Naive thymus-derived CD8-positive, alpha-beta T cell (primary cell): ENCODE measurements around the gene IRGQ. TPM values are rescaled to one million over a fixed set of nuclear protein-coding genes. Genes with fewer than 3 reads are reported as not detected.
A peak's percentile ranks its signal among the peaks of the same experiment; 100 is the strongest.
"Not testable (repeated sequence)": the region's sequence is repeated elsewhere in the genome, so short reads cannot be mapped to it uniquely, and the experiment has no call there.

ENCODE experiments used
- ATAC-seq, 2 donors: fragments of 150-1000 bp; cut with Tn5 transposase in 1 of 2; sonication (Bioruptor Pico), chemical (Tn5 transposase) in 1 of 2; 1 replicate in 1 of 2; 2 replicates in 1 of 2; pipeline ENCODE4 v1.10.0; 2021; ENCODE audit warnings: mild to moderate bottlenecking in 2 of 2, moderate library complexity in 2 of 2
- POLR2A ChIA-PET: fragments of 350-600 bp; sonication (Branson Sonifier 250); formaldehyde crosslinking; loops from one replicate; lab custom pipeline; 2021; ENCODE audit warnings: antibody characterized with exemption; lab: Charles Lee
- DNase-seq, 10 donors: peaks; one replicate each; pipeline versions ENCODE4 v3.0.0 to v3.0.0-alpha.2; 2020 to 2022
- H3K27ac Mint-ChIP-seq, 10 donors: one replicate each; pipeline ENCODE4 v1.8.0; 2020 to 2022; ENCODE audit warnings: mild to moderate bottlenecking in 10 of 10, mixed read lengths in 10 of 10, moderate library complexity in 4 of 10, inconsistent platforms in 1 of 10
- H3K27me3 Mint-ChIP-seq, 5 donors: one replicate each; pipeline ENCODE4 v1.8.0; 2021 to 2022; ENCODE audit warnings: mixed read lengths in 5 of 5
- H3K36me3 Mint-ChIP-seq, 3 donors: one replicate each; pipeline ENCODE4 v1.8.0; 2020 to 2022; ENCODE audit warnings: mixed read lengths in 3 of 3, mild to moderate bottlenecking in 2 of 3, inconsistent platforms in 1 of 3
- H3K4me1 Mint-ChIP-seq, 4 donors: one replicate each; pipeline ENCODE4 v1.8.0; 2021 to 2022; ENCODE audit warnings: mixed read lengths in 4 of 4
- H3K4me3 Mint-ChIP-seq, 10 donors: one replicate each; pipeline ENCODE4 v1.8.0; 2020 to 2022; ENCODE audit warnings: mild to moderate bottlenecking in 10 of 10, mixed read lengths in 10 of 10, moderate library complexity in 6 of 10, inconsistent platforms in 1 of 10
- H3K9me3 Mint-ChIP-seq, 9 donors: one replicate each; pipeline ENCODE4 v1.8.0; 2020 to 2022; ENCODE audit warnings: mixed read lengths in 9 of 9, mild to moderate bottlenecking in 3 of 9, inconsistent platforms in 1 of 9, moderate library complexity in 1 of 9
- polyA plus RNA-seq, 3 donors: library from polyadenylated mRNA; unstranded; fragments of 300-500 nt; fragmentation: Illumina TruSeq; gene quantifications; one replicate each; pipeline ENCODE4 v1.2.3, GENCODE V29; 2021
- total RNA-seq, 8 experiments: library from RNA in 2 of 8; stranded (reverse) in 2 of 8; gene quantifications; one replicate each; pipeline ENCODE4 v1.2.3 and lab custom pipeline; 2021 to 2026

IRGQ gene
- total and polyA plus RNA-seq, 5 experiments from 2014 or later, result 0.37 to 15.7 (median 1.1) TPM

DNA sequence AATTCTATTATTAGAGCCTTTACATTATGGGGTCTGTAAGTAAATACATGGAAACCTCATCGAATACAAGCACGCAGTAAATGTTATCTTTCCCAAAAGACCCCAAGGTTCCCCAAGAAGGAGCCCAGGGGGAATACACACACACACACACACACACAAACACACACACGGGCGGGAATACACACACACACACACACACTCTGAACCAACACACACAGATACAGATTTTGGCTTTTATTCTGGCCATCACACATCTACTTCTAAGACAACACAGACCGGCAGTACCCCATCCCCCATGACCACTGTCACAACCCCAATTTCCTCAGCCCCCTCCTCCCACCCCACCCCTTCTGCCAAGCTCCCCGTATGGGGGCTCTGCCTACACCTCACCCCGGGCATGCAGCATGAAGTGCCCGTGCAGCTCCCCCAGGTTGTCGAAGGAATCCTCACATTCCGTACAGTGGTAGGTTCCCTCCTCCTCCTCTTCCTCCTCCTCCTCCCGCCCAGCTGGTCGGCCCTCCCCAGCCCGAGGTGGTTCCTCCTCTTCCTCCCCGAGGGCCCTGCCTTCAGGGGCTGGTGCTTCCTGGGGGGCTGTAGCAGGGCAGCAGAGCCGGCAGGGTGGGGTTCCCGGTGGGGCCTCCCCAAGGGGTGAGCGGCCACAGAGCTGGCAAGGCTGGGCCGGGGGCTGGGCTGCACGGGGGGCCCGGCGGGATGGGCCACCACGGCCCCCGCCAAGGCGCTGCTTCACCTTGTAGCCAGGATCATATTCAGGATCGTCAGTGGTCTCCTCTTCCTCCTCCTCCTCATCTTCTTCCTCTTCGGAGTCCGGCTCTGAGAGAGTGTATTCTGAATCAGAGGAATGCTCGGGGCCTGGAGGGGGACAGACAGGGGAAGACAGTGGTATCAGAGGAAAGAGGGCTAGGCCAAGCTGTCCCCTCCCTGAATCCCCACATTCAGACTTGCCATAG, 11.6 kb upstream of the IRGQ start:
- peak overlapping the region; percentile 11 to 90 (median 76) for H3K27ac Mint-ChIP-seq
- no peaks in the 10 kb centered on the region for H3K27me3 Mint-ChIP-seq
- peak overlapping the region in 7 of 10 donors; percentile 13 to 72 (median 27) for H3K4me3 Mint-ChIP-seq
- DNase-seq (no peak), ATAC-seq (peak in 1 of 2 donors; percentile 44)
- POLR2A ChIA-PET, result interaction anchor here (1.9 kb wide), 1 partner anchor 10 kb away, joined by 12 read pairs; no protein-coding TSS in a partner anchor
- H3K36me3 Mint-ChIP-seq, result peaks cover 0 to 43% (median 4%) of the 10 kb centered on the region in 3 donors
- no peaks in the 10 kb centered on the region for H3K9me3 Mint-ChIP-seq
- peaks cover 21 to 30% (median 27%) of the 10 kb centered on the region in 4 donors for H3K4me1 Mint-ChIP-seq

DNA sequence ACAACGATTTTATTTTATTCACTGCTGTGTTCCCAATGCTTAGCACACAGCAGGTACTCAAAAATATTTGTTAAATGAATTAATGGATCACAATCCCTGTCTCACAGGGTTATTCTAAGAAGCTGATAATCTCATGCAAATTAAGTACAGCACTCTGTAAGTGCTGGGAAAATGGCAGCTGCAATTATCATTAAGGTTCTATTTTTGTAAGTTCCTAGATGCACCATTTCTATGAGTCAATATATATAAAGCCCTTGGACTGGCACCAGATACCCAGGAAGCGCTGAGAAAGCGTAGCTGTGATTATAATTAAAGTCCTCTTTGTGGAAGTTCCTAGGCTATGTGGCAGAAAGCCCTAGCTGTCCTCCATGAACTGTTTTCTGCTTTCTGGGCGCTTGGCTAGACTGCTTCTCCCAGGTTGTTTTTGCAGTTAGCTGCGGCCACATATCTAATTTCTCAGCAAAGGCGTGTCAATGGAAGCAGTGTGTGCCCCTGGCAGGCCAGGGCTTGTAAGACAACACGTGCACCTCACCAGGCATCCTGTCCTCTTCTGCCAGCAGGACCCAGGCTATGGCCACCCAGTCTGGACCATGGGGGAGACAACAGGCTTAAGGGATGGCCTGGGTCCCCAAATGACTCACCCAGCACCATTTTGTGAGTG, 10.8 kb upstream of the IRGQ start:
- Mint-ChIP-seq H3K27me3 (no peaks in the 10 kb centered on the region), H3K9me3 (no peaks in the 10 kb centered on the region), H3K36me3 (peaks cover 0 to 40% (median under 1%) of the 10 kb centered on the region in 3 donors), H3K27ac (peak overlapping the region in 8 of 10 donors; percentile 35 to 90 (median 70)), H3K4me1 (peaks cover 18 to 23% (median 22%) of the 10 kb centered on the region in 4 donors), H3K4me3 (peak overlapping the region in 2 of 10 donors; percentile 16 to 20)
- POLR2A ChIA-PET, result interaction anchor here (0.6 to 1.9 kb wide), 3 partner anchors 10 to 1299 kb away, joined by 3 to 12 read pairs (median 3); partner anchors contain the start of genes IRGQ and ZNF576
- DNase-seq, result no peak
- ATAC-seq, result no peak

DNA sequence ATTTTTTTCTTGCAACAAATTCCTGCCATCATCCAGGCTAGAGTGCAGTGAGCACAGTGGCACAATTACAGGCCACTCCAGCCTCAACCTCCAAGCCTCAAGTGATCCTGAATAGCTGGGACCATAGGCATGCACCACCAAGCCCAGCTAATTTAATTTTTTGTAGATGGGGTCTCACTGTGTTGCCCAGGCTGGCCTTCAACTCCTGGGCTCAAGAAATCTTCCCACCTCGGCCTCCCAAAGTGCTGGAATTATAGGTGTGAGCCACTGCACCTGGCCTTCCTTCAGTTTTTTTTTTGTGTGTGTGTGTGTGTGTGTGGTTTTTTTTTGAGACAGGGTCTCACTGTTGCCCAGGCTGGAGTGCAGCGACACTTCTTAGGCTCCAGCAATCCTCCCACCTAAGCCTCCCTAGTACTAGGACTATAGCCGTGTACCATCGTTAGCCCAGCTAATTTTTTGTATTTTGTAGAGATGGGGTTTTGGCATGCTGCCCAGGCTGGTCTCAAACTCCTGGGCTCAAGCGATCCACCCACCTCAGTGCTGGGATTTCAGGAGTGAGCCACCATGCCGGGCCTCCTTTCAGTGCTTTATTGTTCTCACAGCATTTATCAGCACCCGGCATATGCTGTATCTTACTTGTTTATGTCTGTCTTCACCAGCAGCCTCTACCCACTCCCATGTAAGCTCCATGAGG, 10.1 kb upstream of the IRGQ start:
- Mint-ChIP-seq H3K4me1 (peaks cover 17 to 23% (median 20%) of the 10 kb centered on the region in 4 donors), H3K9me3 (no peaks in the 10 kb centered on the region), H3K36me3 (peaks cover 0 to 37% (median 0%) of the 10 kb centered on the region in 3 donors), H3K27ac (peak overlapping the region in 7 of 10 donors; percentile 23 to 85 (median 65)), H3K27me3 (no peaks in the 10 kb centered on the region), H3K4me3 (no peak overlapping the region)
- POLR2A ChIA-PET, result interaction anchor here (0.6 to 1.9 kb wide), 3 partner anchors 10 to 1298 kb away, joined by 3 to 12 read pairs (median 3); partner anchors contain the start of genes IRGQ and ZNF576
- ATAC-seq (no peak), DNase-seq (no peak)

DNA sequence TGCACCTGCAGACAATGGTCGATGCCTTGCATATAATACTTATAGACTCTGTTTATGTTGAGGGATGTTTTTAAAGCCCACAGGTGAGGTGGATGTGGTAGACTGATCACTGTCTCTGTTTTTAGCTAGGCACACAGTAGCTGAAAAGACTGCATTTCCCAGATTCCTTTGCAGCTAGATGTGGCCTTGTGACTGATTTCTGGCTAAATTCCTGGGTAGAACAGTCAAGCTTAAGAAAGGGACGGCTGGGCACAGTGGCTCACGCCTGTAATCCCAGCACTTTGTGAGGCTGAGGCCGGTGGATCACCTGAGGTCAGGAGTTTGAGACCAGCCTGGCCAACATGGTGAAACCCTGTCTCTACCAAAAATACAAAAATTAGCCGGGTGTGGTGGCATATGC, 4.4 kb upstream of the IRGQ start:
- not testable (repeated sequence) for ATAC-seq, H3K4me3 Mint-ChIP-seq
- peaks cover 0 to 39% (median 0%) of the 10 kb centered on the region in 3 donors for H3K36me3 Mint-ChIP-seq

DNA sequence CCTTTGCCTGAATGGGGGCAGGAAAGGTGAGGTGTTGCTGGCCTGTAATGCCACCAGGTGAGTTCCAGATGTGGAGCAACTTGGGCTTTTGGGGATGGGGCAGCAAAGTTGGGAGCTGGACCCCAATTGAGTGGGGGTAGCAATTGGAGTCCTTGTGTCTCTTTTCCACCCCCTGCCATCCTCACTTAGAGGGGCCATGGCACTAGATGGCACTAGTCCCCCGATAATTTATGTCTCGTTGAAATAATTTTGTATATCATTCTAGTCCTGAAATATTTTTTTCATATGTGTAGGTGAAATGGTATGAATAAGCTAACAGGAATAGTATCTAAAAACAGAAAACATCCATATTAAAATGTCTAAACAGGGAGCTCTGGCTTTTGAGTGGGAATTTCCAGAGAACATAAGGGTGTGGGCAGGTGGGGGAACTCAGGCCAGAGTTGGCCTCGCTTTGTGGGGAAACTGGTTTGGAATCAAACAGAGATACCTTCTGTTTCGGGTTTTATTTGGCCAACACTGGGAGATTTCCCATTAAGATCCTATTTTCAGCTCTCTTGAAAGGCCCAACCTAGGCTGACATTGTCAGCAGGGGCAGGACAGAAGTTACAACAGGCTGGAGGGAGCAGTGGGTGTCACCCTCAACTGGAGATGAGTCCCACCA, 3.8 kb upstream of the IRGQ start:
- peak overlapping the region in 4 of 10 donors; percentile 50 to 79 (median 60) for H3K27ac Mint-ChIP-seq
- POLR2A ChIA-PET, result no interaction called here
- H3K27me3 Mint-ChIP-seq, result peaks cover 0 to 2% (median 0%) of the 10 kb centered on the region in 5 donors
- H3K36me3 Mint-ChIP-seq, result peaks cover 0 to 39% (median 0%) of the 10 kb centered on the region in 3 donors
- DNase-seq (no peak), ATAC-seq (no peak)
- peaks cover 23 to 42% (median 37%) of the 10 kb centered on the region in 4 donors for H3K4me1 Mint-ChIP-seq
- H3K9me3 Mint-ChIP-seq, result no peaks in the 10 kb centered on the region
- peak overlapping the region in 1 of 10 donors; percentile 60 for H3K4me3 Mint-ChIP-seq

More for the DNA sequence above, 4.4 kb upstream of the IRGQ start:
- Mint-ChIP-seq H3K27ac (peak overlapping the region in 3 of 10 donors; percentile 57 to 79 (median 64)), H3K4me1 (peaks cover 23 to 37% (median 36%) of the 10 kb centered on the region in 4 donors)
- POLR2A ChIA-PET, H3K9me3 Mint-ChIP-seq, H3K27me3 Mint-ChIP-seq, DNase-seq: not testable (repeated sequence)

DNA sequence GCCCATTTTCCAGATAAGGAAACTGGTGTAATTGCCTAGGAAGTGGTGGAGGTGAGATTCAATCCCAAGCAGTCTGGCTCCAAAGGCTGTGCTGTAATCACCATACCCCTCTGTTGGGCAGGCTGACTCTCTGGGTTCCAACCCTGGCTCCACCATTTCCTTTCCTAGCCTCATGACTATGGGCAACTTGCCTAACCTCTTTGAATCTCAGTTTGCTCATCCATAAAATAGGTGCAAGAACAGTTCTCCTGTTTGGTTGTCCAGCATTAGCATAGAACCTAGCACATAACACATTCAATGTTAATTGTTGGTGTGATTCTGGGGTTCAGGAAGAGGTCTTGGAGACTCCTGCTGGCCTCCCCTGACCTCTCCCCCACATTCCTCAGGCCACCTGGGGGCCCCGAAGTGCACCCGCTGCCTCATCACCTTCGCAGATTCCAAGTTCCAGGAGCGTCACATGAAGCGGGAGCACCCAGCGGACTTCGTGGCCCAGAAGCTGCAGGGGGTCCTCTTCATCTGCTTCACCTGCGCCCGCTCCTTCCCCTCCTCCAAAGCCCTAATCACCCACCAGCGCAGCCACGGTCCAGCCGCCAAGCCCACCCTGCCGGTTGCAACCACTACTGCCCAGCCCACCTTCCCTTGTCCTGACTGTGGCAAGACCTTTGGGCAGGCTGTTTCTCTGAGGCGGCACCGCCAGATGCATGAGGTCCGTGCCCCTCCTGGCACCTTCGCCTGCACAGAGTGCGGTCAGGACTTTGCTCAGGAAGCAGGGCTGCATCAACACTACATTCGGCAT, 2.7 kb upstream of the IRGQ start:
- H3K9me3 Mint-ChIP-seq, result no peaks in the 10 kb centered on the region
- H3K27me3 Mint-ChIP-seq, result peaks cover 0 to 2% (median 0%) of the 10 kb centered on the region in 5 donors
- POLR2A ChIA-PET, result interaction anchor here (0.7 kb wide), 1 partner anchor 540 kb away, joined by 3 read pairs; no protein-coding TSS in a partner anchor
- ATAC-seq, result no peak
- no peak for DNase-seq
- peaks cover 0 to 36% (median 0%) of the 10 kb centered on the region in 3 donors for H3K36me3 Mint-ChIP-seq
- peaks cover 24 to 46% (median 42%) of the 10 kb centered on the region in 4 donors for H3K4me1 Mint-ChIP-seq
- H3K4me3 Mint-ChIP-seq, result peak overlapping the region in 5 of 10 donors; percentile 43 to 99 (median 96)
- peak overlapping the region in 7 of 10 donors; percentile 33 to 100 (median 100) for H3K27ac Mint-ChIP-seq

DNA sequence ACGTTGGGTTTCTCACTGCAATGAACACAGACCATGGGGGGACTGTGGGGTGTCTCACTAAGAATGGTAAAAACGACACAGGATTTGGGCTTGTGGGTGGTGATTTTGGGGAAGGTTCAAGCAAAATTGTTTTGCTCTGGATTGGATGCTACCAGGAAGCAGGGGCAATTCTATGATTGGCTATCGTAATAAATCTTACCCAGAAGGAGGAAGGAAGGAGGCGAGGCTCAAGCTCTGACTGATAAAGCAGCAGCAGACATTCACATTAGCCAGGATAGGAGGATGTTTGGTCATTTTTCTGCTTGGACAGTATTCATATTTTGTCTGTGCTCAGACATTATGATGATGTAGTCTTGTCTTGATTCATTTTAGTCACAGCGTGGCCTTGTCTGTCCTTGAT, 1.9 kb upstream of the IRGQ start:
- peak overlapping the region; percentile 94 to 99 (median 96) for H3K4me3 Mint-ChIP-seq
- H3K4me1 Mint-ChIP-seq, result peaks cover 27 to 53% (median 47%) of the 10 kb centered on the region in 4 donors
- POLR2A ChIA-PET, result interaction anchor here (1.5 to 5.4 kb wide), 4 partner anchors 23 to 64 kb away, joined by 5 to 55 read pairs (median 50); partner anchors contain the start of genes PINLYP, XRCC1 and ZNF575
- peaks cover 0 to 41% (median 0%) of the 10 kb centered on the region in 3 donors for H3K36me3 Mint-ChIP-seq
- DNase-seq (no peak), ATAC-seq (no peak)
- H3K27me3 Mint-ChIP-seq, result peaks cover 0 to 2% (median 0%) of the 10 kb centered on the region in 5 donors
- peak overlapping the region; percentile 96 to 100 (median 100) for H3K27ac Mint-ChIP-seq
- no peaks in the 10 kb centered on the region for H3K9me3 Mint-ChIP-seq

DNA sequence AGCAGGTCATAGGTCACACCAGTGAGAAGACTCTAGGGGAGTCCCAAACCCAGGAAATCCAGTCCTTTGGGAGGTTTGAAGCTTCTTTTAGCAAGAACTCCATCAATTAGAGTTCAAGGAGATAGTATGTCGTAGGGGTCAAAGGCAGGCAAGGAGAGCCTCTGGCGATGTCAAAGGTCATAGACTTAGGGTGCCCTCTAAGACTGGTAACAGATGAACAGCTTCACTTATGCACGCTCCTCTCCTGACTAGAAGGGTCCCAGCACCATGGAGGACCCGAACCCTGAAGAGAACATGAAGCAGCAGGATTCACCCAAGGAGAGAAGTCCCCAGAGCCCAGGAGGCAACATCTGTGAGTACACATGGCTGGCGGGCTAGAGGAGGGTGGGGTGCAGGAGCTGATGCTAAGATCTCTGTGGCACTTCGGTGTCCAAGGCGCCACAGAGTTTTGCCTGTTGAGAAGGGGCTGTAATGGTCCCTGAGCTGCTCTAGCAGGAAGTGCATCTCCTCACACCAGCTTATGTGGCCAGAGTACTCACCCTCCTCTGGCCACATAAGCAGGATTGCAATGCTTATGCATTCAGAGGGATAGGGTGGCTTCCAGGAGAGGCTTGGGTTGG, 1.0 kb upstream of the IRGQ start:
- Mint-ChIP-seq H3K4me3 (peak overlapping the region; percentile 94 to 99 (median 96)), H3K9me3 (no peaks in the 10 kb centered on the region), H3K27ac (peak overlapping the region; percentile 96 to 100 (median 100)), H3K27me3 (peaks cover 0 to 2% (median 0%) of the 10 kb centered on the region in 5 donors), H3K36me3 (peaks cover 0 to 42% (median 3%) of the 10 kb centered on the region in 3 donors), H3K4me1 (peaks cover 30 to 53% (median 47%) of the 10 kb centered on the region in 4 donors)
- peak in 1 of 10 donors; percentile 18 for DNase-seq
- POLR2A ChIA-PET, result interaction anchor here (0.6 to 5.4 kb wide), 14 partner anchors 9 to 158 kb away, joined by 3 to 55 read pairs (median 10); partner anchors contain the start of genes PINLYP, XRCC1, ZNF428 and ZNF575
- ATAC-seq, result no peak

DNA sequence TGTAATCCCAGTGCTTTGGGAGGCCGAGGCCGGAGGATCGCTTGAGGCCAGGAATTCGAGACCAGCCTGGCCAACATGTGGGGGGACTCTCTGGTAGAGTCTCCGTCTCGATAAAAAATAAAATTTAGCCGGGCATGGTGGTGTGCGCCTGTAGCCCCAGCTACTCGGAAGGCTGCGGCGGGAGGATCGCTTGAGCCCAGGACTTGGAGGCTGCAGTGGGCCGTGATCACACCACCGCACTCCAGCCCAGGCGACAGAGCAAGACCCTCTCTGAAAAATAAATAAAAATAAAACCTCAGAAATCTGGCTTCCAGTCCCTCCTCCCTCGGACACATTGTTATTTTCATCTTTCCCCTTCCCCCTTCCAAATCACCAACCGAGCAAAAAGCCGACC, 332 bp downstream of the IRGQ start:
- peaks cover 0 to 33% (median 3%) of the 10 kb centered on the region in 3 donors for H3K36me3 Mint-ChIP-seq
- DNase-seq (no peak), ATAC-seq (peak; percentile 13 to 29)
- peak overlapping the region; percentile 94 to 99 (median 96) for H3K4me3 Mint-ChIP-seq
- H3K4me1 Mint-ChIP-seq, result peaks cover 27 to 55% (median 49%) of the 10 kb centered on the region in 4 donors
- peaks cover 0 to 2% (median 0%) of the 10 kb centered on the region in 5 donors for H3K27me3 Mint-ChIP-seq
- H3K9me3 Mint-ChIP-seq, result no peaks in the 10 kb centered on the region
- POLR2A ChIA-PET, result interaction anchor here (0.5 to 5.4 kb wide), 18 partner anchors 8 to 182 kb away, joined by 3 to 55 read pairs (median 9); partner anchors contain the start of genes PINLYP, XRCC1 and ZNF575
- H3K27ac Mint-ChIP-seq, result peak overlapping the region; percentile 96 to 100 (median 100)
